ENCODE data around the gene LRSAM1. TPM values are rescaled to one million over a fixed set of nuclear protein-coding genes. Genes with fewer than 3 reads are reported as not detected.

The LRSAM1 gene
- total RNA-seq, 1 donor from 2014 or later: 6.7 TPM

GRCh38 chr9:127467621-127468020 lies 16.3 kb downstream of the LRSAM1 start:
- Histone ChIP-seq H3K9me3 (ENCODE audit: low read depth) (no peaks in the 10 kb centered on the region), H3K27ac (no peak overlapping the region), H3K9ac (no peak overlapping the region), H3K4me1 (no peaks in the 10 kb centered on the region), H3K36me3 (no peaks in the 10 kb centered on the region), H3K4me3 (no peak overlapping the region), H3K27me3 (no peaks in the 10 kb centered on the region), H3K4me2 (no peak overlapping the region), H3F3A (ENCODE audit: low read depth) (no peaks in the 10 kb centered on the region), H2AFZ (replicated peaks) (no peak overlapping the region), H4K20me1 (ENCODE audit: low read depth) (no peaks in the 10 kb centered on the region), H3K79me2 (ENCODE audit: low read depth) (no peaks in the 10 kb centered on the region)
- no peaks in the 10 kb centered on the region for H3K4me1 Mint-ChIP-seq
- no peak for TF ChIP-seq EZH2 (IDR thresholded peaks at IDR 0.05)
- TF ChIP-seq EZH2phosphoT487 (IDR thresholded peaks at IDR 0.05): no peak
- TF ChIP-seq CTCF (IDR thresholded peaks at IDR 0.05): no peak
- H3K27me3 Mint-ChIP-seq (ENCODE audit: insufficient read depth, low read depth): peaks cover 3% of the 10 kb centered on the region
- no peak overlapping the region for H3K27ac Mint-ChIP-seq
- H3K4me3 Mint-ChIP-seq: no peak overlapping the region
- H3K36me3 Mint-ChIP-seq: peaks cover 7% of the 10 kb centered on the region
- DNase-seq (ENCODE audit: low spot score): no peak
- no peaks in the 10 kb centered on the region for H3K9me3 Mint-ChIP-seq

GRCh38 chr9:127470662-127471061 lies 19.4 kb downstream of the LRSAM1 start:
- Histone ChIP-seq H3K9me3 (ENCODE audit: low read depth) (no peaks in the 10 kb centered on the region), H3K4me2 (no peak overlapping the region), H3K27ac (no peak overlapping the region), H3F3A (ENCODE audit: low read depth) (no peaks in the 10 kb centered on the region), H3K79me2 (ENCODE audit: low read depth) (no peaks in the 10 kb centered on the region), H3K9ac (no peak overlapping the region), H3K4me3 (no peak overlapping the region), H2AFZ (replicated peaks) (no peak overlapping the region), H4K20me1 (ENCODE audit: low read depth) (no peaks in the 10 kb centered on the region), H3K4me1 (no peaks in the 10 kb centered on the region), H3K27me3 (no peaks in the 10 kb centered on the region), H3K36me3 (no peaks in the 10 kb centered on the region)
- no peak overlapping the region for H3K4me3 Mint-ChIP-seq
- H3K27ac Mint-ChIP-seq: no peak overlapping the region
- H3K36me3 Mint-ChIP-seq: peaks cover 9% of the 10 kb centered on the region
- TF ChIP-seq EZH2 (IDR thresholded peaks at IDR 0.05): no peak
- TF ChIP-seq EZH2phosphoT487 (IDR thresholded peaks at IDR 0.05): no peak
- no peak for TF ChIP-seq CTCF (IDR thresholded peaks at IDR 0.05)
- DNase-seq (ENCODE audit: low spot score): no peak
- H3K27me3 Mint-ChIP-seq (ENCODE audit: insufficient read depth, low read depth): peaks cover 3% of the 10 kb centered on the region
- H3K4me1 Mint-ChIP-seq: no peaks in the 10 kb centered on the region
- H3K9me3 Mint-ChIP-seq: no peaks in the 10 kb centered on the region

GRCh38 chr9:127473501-127473900 lies 22.2 kb downstream of the LRSAM1 start:
- Mint-ChIP-seq H3K27ac (no peak overlapping the region), H3K9me3 (no peaks in the 10 kb centered on the region), H3K4me1 (no peaks in the 10 kb centered on the region), H3K36me3 (peaks cover 10% of the 10 kb centered on the region), H3K27me3 (ENCODE audit: insufficient read depth, low read depth) (no peaks in the 10 kb centered on the region), H3K4me3 (no peak overlapping the region)
- H3K9me3 ChIP-seq (ENCODE audit: low read depth): no peaks in the 10 kb centered on the region
- no peaks in the 10 kb centered on the region for H3F3A ChIP-seq (ENCODE audit: low read depth)
- H3K36me3 ChIP-seq: no peaks in the 10 kb centered on the region
- no peak overlapping the region for H3K4me2 ChIP-seq
- no peak for DNase-seq (ENCODE audit: low spot score)
- H3K4me1 ChIP-seq: no peaks in the 10 kb centered on the region
- TF ChIP-seq EZH2phosphoT487 (IDR thresholded peaks at IDR 0.05): no peak
- TF ChIP-seq CTCF (IDR thresholded peaks at IDR 0.05): no peak
- no peak for TF ChIP-seq EZH2 (IDR thresholded peaks at IDR 0.05)
- H3K27me3 ChIP-seq: no peaks in the 10 kb centered on the region
- H3K9ac ChIP-seq: no peak overlapping the region
- no peak overlapping the region for H2AFZ ChIP-seq (replicated peaks)
- H3K27ac ChIP-seq: no peak overlapping the region
- H4K20me1 ChIP-seq (ENCODE audit: low read depth): no peaks in the 10 kb centered on the region
- no peak overlapping the region for H3K4me3 ChIP-seq
- no peaks in the 10 kb centered on the region for H3K79me2 ChIP-seq (ENCODE audit: low read depth)
